Measurements from ENCODE around the gene HFE.
"Not testable (repeated sequence)": the region's sequence is repeated elsewhere in the genome, so short reads cannot be mapped to it uniquely, and the experiment has no call there.

HFE gene

GRCh38 chr6:26054781-26055718 lies 32.2 kb upstream of the HFE start:
- Mint-ChIP-seq H3K4me1 (ENCODE audit: low read depth) (peaks cover 23% of the 10 kb centered on the region), H3K27me3 (no peaks in the 10 kb centered on the region), H3K36me3 (no peaks in the 10 kb centered on the region), H3K4me3 (peak overlapping the region; percentile 96), H3K9me3 (ENCODE audit: low read depth) (no peaks in the 10 kb centered on the region), H3K27ac (peak overlapping the region; percentile 96)

GRCh38 chr6:26055719-26056582 lies 31.3 kb upstream of the HFE start:
- no peaks in the 10 kb centered on the region for H3K9me3 Mint-ChIP-seq (ENCODE audit: low read depth)
- H3K36me3 Mint-ChIP-seq, result no peaks in the 10 kb centered on the region
- H3K4me3 Mint-ChIP-seq, result peak overlapping the region; percentile 96
- peaks cover 23% of the 10 kb centered on the region for H3K4me1 Mint-ChIP-seq (ENCODE audit: low read depth)
- H3K27ac Mint-ChIP-seq, result peak overlapping the region; percentile 96
- H3K27me3 Mint-ChIP-seq, result no peaks in the 10 kb centered on the region

GRCh38 chr6:26056583-26057350 lies 30.5 kb upstream of the HFE start:
- Mint-ChIP-seq H3K36me3 (no peaks in the 10 kb centered on the region), H3K9me3 (ENCODE audit: low read depth) (no peaks in the 10 kb centered on the region), H3K4me3 (peak overlapping the region; percentile 96), H3K27me3 (no peaks in the 10 kb centered on the region), H3K27ac (peak overlapping the region; percentile 96), H3K4me1 (ENCODE audit: low read depth) (peaks cover 23% of the 10 kb centered on the region)

GRCh38 chr6:26057899-26058298 lies 29.3 kb upstream of the HFE start:
- no peaks in the 10 kb centered on the region for H3K27me3 Mint-ChIP-seq
- no peaks in the 10 kb centered on the region for H3K36me3 Mint-ChIP-seq
- H3K9me3 Mint-ChIP-seq (ENCODE audit: low read depth), result no peaks in the 10 kb centered on the region
- peaks cover 23% of the 10 kb centered on the region for H3K4me1 Mint-ChIP-seq (ENCODE audit: low read depth)
- no peak overlapping the region for H3K4me3 Mint-ChIP-seq
- H3K27ac Mint-ChIP-seq, result peak overlapping the region; percentile 96

- H3K4me1 Mint-ChIP-seq (ENCODE audit: low read depth), result peaks cover 23% of the 10 kb centered on the region
- H3K4me3 Mint-ChIP-seq; H3K27me3 Mint-ChIP-seq; H3K9me3 Mint-ChIP-seq (ENCODE audit: low read depth); H3K36me3 Mint-ChIP-seq: not testable (repeated sequence)
- H3K27ac Mint-ChIP-seq, result peak overlapping the region; percentile 72
These were observed 28.7 kb upstream of the HFE start for GRCh38 chr6:26058477-26059033.

- Mint-ChIP-seq H3K4me3 (no peak overlapping the region), H3K36me3 (no peaks in the 10 kb centered on the region), H3K27me3 (no peaks in the 10 kb centered on the region), H3K4me1 (ENCODE audit: low read depth) (peaks cover 13% of the 10 kb centered on the region), H3K9me3 (ENCODE audit: low read depth) (no peaks in the 10 kb centered on the region), H3K27ac (no peak overlapping the region)
These were observed 27.3 kb upstream of the HFE start for GRCh38 chr6:26059941-26060340.

- H3K4me3 Mint-ChIP-seq, result no peak overlapping the region
- H3K4me1 Mint-ChIP-seq (ENCODE audit: low read depth), result peaks cover 8% of the 10 kb centered on the region
- no peaks in the 10 kb centered on the region for H3K36me3 Mint-ChIP-seq
- no peaks in the 10 kb centered on the region for H3K27me3 Mint-ChIP-seq
- no peak overlapping the region for H3K27ac Mint-ChIP-seq
- no peaks in the 10 kb centered on the region for H3K9me3 Mint-ChIP-seq (ENCODE audit: low read depth)
These were observed 22.5 kb upstream of the HFE start for GRCh38 chr6:26064619-26065257.

GRCh38 chr6:26065952-26066380 lies 21.3 kb upstream of the HFE start:
- H3K4me1 Mint-ChIP-seq (ENCODE audit: low read depth), result peaks cover 8% of the 10 kb centered on the region
- H3K36me3 Mint-ChIP-seq, result no peaks in the 10 kb centered on the region
- no peak overlapping the region for H3K27ac Mint-ChIP-seq
- no peak overlapping the region for H3K4me3 Mint-ChIP-seq
- no peaks in the 10 kb centered on the region for H3K27me3 Mint-ChIP-seq
- H3K9me3 Mint-ChIP-seq (ENCODE audit: low read depth), result no peaks in the 10 kb centered on the region

GRCh38 chr6:26067367-26067766 lies 19.9 kb upstream of the HFE start:
- Mint-ChIP-seq H3K4me1 (ENCODE audit: low read depth) (peaks cover 8% of the 10 kb centered on the region), H3K9me3 (ENCODE audit: low read depth) (no peaks in the 10 kb centered on the region), H3K4me3 (no peak overlapping the region), H3K27me3 (no peaks in the 10 kb centered on the region), H3K36me3 (no peaks in the 10 kb centered on the region), H3K27ac (no peak overlapping the region)

- H3K27ac Mint-ChIP-seq, result no peak overlapping the region
- H3K9me3 Mint-ChIP-seq (ENCODE audit: low read depth), result no peaks in the 10 kb centered on the region
- H3K36me3 Mint-ChIP-seq, result no peaks in the 10 kb centered on the region
- no peaks in the 10 kb centered on the region for H3K27me3 Mint-ChIP-seq
- no peak overlapping the region for H3K4me3 Mint-ChIP-seq
- H3K4me1 Mint-ChIP-seq (ENCODE audit: low read depth), result peaks cover 8% of the 10 kb centered on the region
These were observed 19.2 kb upstream of the HFE start for GRCh38 chr6:26068036-26068435.

- H3K4me1 Mint-ChIP-seq (ENCODE audit: low read depth), result no peaks in the 10 kb centered on the region
- H3K36me3 Mint-ChIP-seq, result no peaks in the 10 kb centered on the region
- no peaks in the 10 kb centered on the region for H3K27me3 Mint-ChIP-seq
- no peaks in the 10 kb centered on the region for H3K9me3 Mint-ChIP-seq (ENCODE audit: low read depth)
- no peak overlapping the region for H3K4me3 Mint-ChIP-seq
- H3K27ac Mint-ChIP-seq, result no peak overlapping the region
These were observed 16.1 kb upstream of the HFE start for GRCh38 chr6:26071135-26071534.

- H3K27me3 Mint-ChIP-seq, result no peaks in the 10 kb centered on the region
- H3K36me3 Mint-ChIP-seq, result no peaks in the 10 kb centered on the region
- H3K9me3 Mint-ChIP-seq (ENCODE audit: low read depth), result no peaks in the 10 kb centered on the region
- H3K27ac Mint-ChIP-seq, result no peak overlapping the region
- no peak overlapping the region for H3K4me3 Mint-ChIP-seq
- H3K4me1 Mint-ChIP-seq (ENCODE audit: low read depth), result no peaks in the 10 kb centered on the region
These were observed 12.0 kb upstream of the HFE start for GRCh38 chr6:26075063-26075717.

GRCh38 chr6:26078066-26078465 lies 9.2 kb upstream of the HFE start:
- H3K27ac Mint-ChIP-seq; H3K4me3 Mint-ChIP-seq; H3K36me3 Mint-ChIP-seq; H3K9me3 Mint-ChIP-seq (ENCODE audit: low read depth); H3K4me1 Mint-ChIP-seq (ENCODE audit: low read depth); H3K27me3 Mint-ChIP-seq: not testable (repeated sequence)

- H3K4me1 Mint-ChIP-seq (ENCODE audit: low read depth); H3K27me3 Mint-ChIP-seq; H3K4me3 Mint-ChIP-seq; H3K9me3 Mint-ChIP-seq (ENCODE audit: low read depth); H3K36me3 Mint-ChIP-seq; H3K27ac Mint-ChIP-seq: not testable (repeated sequence)
These were observed 6.1 kb upstream of the HFE start for GRCh38 chr6:26081096-26081495.

All from activated naive CD8-positive, alpha-beta T cell (primary cell).